GM12878 (cell line): ENCODE results near the gene SLC6A12. TPM values are rescaled to one million over a fixed set of nuclear protein-coding genes. Genes with fewer than 3 reads are reported as not detected.

Experiments used
- ATAC-seq: fragments of 200-7000 bp; cut with Tn5 transposase; 3 replicates; pipeline ENCODE4 v1.9.1; 2020; ENCODE audit warnings: mild to moderate bottlenecking, moderate library complexity
- BruUV-seq: library from RNA; stranded (reverse); fragments of 400-500 nt; replicated peaks from 2 replicates; lab custom pipeline; 2021; lab: Mats Ljungman, UMichigan
- CTCF ChIA-PET: fragments of 300-600 bp; sonication (Branson Sonifier 250); formaldehyde crosslinking; extraction: SDS; loops from one replicate; lab custom pipeline; 2021; ENCODE audit warnings: inconsistent platforms; lab: Yijun Ruan, JAX
- POLR2A ChIA-PET: fragments of 350-600 bp; formaldehyde crosslinking; extraction: SDS; loops from one replicate; lab custom pipeline; 2021; ENCODE audit warnings: inconsistent platforms; lab: Charles Lee
- RAD21 ChIA-PET: fragments of 300-600 bp; sonication (Branson Sonifier 250); formaldehyde crosslinking; loops from one replicate; lab custom pipeline; 2023; ENCODE audit warnings: antibody characterized with exemption; ENCODE audit not compliant: unreplicated experiment; lab: Charles Lee
- SMC1A ChIA-PET: fragments of 300-600 bp; sonication (Branson Sonifier 250); formaldehyde crosslinking; loops from one replicate; lab custom pipeline; 2023; ENCODE audit not compliant: unreplicated experiment, uncharacterized antibody; lab: Charles Lee
- DNase-seq: peaks from one replicate; pipeline ENCODE4 v3.0.0-alpha.2; 2011; ENCODE audit warnings: low read depth, low spot score
- FAIRE-seq: peaks from 3 replicates; lab custom pipeline; 2011; peaks lifted over from hg19 to GRCh38; lab: Jason Lieb, UNC
- H2AFZ ChIP-seq: 2 replicates; pipeline ENCODE4 v1.6.0; 2011; ENCODE audit warnings: low read depth, low read length, control low read depth; ENCODE audit not compliant: control insufficient read depth
- H3K27ac ChIP-seq: 2 replicates; pipeline ENCODE4 v1.5.1; 2011; ENCODE audit warnings: control low read depth; ENCODE audit not compliant: control insufficient read depth, insufficient read depth
- H3K27me3 ChIP-seq, 2 experiments: replicated peaks in 1 of 2; 2 replicates each; pipeline versions ENCODE4 v1.6.0 to v1.6.1; 2011; ENCODE audit warnings: low read length in 1 of 2; ENCODE audit not compliant: control insufficient read depth in 2 of 2, insufficient read depth in 2 of 2
- H3K36me3 ChIP-seq, 2 experiments: 2 replicates each; pipeline ENCODE4 v1.5.1; 2011; ENCODE audit warnings: low read length in 1 of 2; ENCODE audit not compliant: control insufficient read depth in 2 of 2, insufficient read depth in 2 of 2
- H3K4me1 ChIP-seq: 2 replicates; pipeline ENCODE4 v1.6.1; 2011; ENCODE audit warnings: mild to moderate bottlenecking, low read length, moderate library complexity, mixed read lengths; ENCODE audit not compliant: control insufficient read depth, insufficient read depth
- H3K4me2 ChIP-seq: 2 replicates; pipeline ENCODE4 v1.6.0; 2011; ENCODE audit warnings: control low read depth; ENCODE audit not compliant: control insufficient read depth, insufficient read depth
- H3K4me3 ChIP-seq: fragments of 200-600 bp; sonication (generic); 2 replicates; pipeline ENCODE4 v1.5.1; 2016
- H3K79me2 ChIP-seq: 2 replicates; pipeline ENCODE4 v1.6.0; 2011; ENCODE audit warnings: low read length; ENCODE audit not compliant: control insufficient read depth, insufficient read depth
- H3K9ac ChIP-seq: 2 replicates; pipeline ENCODE4 v1.8.0; 2011; ENCODE audit warnings: low read length, control low read depth, mixed read lengths; ENCODE audit not compliant: control insufficient read depth, insufficient read depth
- H3K9me3 ChIP-seq: replicated peaks from 3 replicates; pipeline ENCODE4 v1.5.1; 2011; ENCODE audit warnings: mild to moderate bottlenecking, low read length; ENCODE audit not compliant: control insufficient read depth, insufficient read depth
- H4K20me1 ChIP-seq: 2 replicates; pipeline ENCODE4 v1.6.0; 2011; ENCODE audit not compliant: control insufficient read depth, insufficient read depth
- EGR1 ChIP-seq, 2 experiments: IDR thresholded peaks; 1 replicate in 1 of 2; 2 replicates in 1 of 2; pipeline ENCODE4 v1.6.1; 2011 to 2012; ENCODE audit warnings: low read depth in 2 of 2, low read length in 2 of 2, borderline replicate concordance in 1 of 2, mild to moderate bottlenecking in 1 of 2, moderate library complexity in 1 of 2
- KAT2A ChIP-seq: conservative IDR thresholded peaks from 2 replicates; pipeline ENCODE4 v1.6.1; 2011; ENCODE audit warnings: low read depth, low read length; ENCODE audit not compliant: control insufficient read depth
- SP1 ChIP-seq: IDR thresholded peaks from one replicate; pipeline ENCODE4 v1.6.1; 2011; ENCODE audit warnings: low read depth, low read length
- WGBS: methylation state at CpG from one replicate; pipeline ENCODE4 v1.1.6; 2016; ENCODE audit warnings: low lambda C conversion rate; ENCODE audit not compliant: insufficient replicate concordance, insufficient coverage; ENCODE audit errors: missing lambda C conversion rate; 5-methylcytosine and 5-hydroxymethylcytosine counted together
- in situ Hi-C: fragments of 300-500 bp; cut with MboI; formaldehyde crosslinking; loops from 9 replicates; pipeline ENCODE4 v1.14.3; 2018; ENCODE audit warnings: mixed read lengths
- intact Hi-C: fragments of 100-400 bp; cut with micrococcal nuclease; formaldehyde crosslinking; loops from one replicate; pipeline ENCODE4 v1.14.2; 2022; ENCODE audit not compliant: unreplicated experiment
- polyA plus RNA-seq, 11 experiments: library from polyadenylated mRNA; depleted of rRNA in 4 of 11; unstranded in 6 of 11; stranded (reverse) in 5 of 11; fragments of >200 nt; fragmentation: Nextera tagmentation in 4 of 11; fragmentation: Illumina TruSeq in 1 of 11; extraction: Ambion mirVana in 4 of 11; extraction: Trizol in 1 of 11; gene quantifications; 1 replicate in 1 of 11; 2 replicates in 10 of 11; pipeline versions ENCODE4 v1.2.1 to v1.2.3, GENCODE V29; 2011 to 2016; ENCODE audit warnings: inconsistent platforms in 2 of 11, missing spikeins in 2 of 11, low read depth in 1 of 11
- total RNA-seq, 4 experiments: library from RNA; depleted of rRNA in 3 of 4; stranded (reverse); fragments of >200 nt in 3 of 4; fragmentation: Illumina TruSeq in 1 of 4; extraction: Trizol in 1 of 4; gene quantifications; 2 replicates each; pipeline versions ENCODE4 v1.2.1 to v1.2.3, GENCODE V29; 2013 to 2021
- TF ChIP-seq, protein P1 (sequence below): fragments of 450-650 bp; IDR thresholded peaks from 2 replicates; pipeline ENCODE4 v1.6.1; 2017; ENCODE audit warnings: antibody characterized with exemption, mild to moderate bottlenecking, moderate library complexity
- TF ChIP-seq, protein P2 (sequence below): fragments of 450-650 bp; IDR thresholded peaks from 2 replicates; pipeline ENCODE4 v1.6.1; 2018; ENCODE audit warnings: mild to moderate bottlenecking, low read depth, moderate library complexity; ENCODE audit not compliant: partially characterized antibody
- TF ChIP-seq, protein P3 (sequence below): fragments of 450-650 bp; formaldehyde crosslinking; IDR thresholded peaks from 2 replicates; pipeline ENCODE4 v1.4.0; 2022; ENCODE audit warnings: mild to moderate bottlenecking, moderate library complexity
- TF ChIP-seq, protein P4 (sequence below): IDR thresholded peaks from 2 replicates; pipeline ENCODE4 v1.6.1; 2011; ENCODE audit warnings: low read depth, mild to moderate bottlenecking, low read length, moderate library complexity, borderline replicate concordance; ENCODE audit errors: extremely low read depth
- TF ChIP-seq, protein P5 (sequence below): fragments of 450-650 bp; IDR thresholded peaks from 2 replicates; pipeline ENCODE4 v1.6.1; 2016; ENCODE audit warnings: mild to moderate bottlenecking

Gene SLC6A12
- total and polyA plus RNA-seq, 10 of the 15 experiments (the other 5 are each of a cell fraction or from before 2014, with no cell fraction given): 0.06 to 0.11 (median 0.07) TPM; not detected in 7

DNA sequence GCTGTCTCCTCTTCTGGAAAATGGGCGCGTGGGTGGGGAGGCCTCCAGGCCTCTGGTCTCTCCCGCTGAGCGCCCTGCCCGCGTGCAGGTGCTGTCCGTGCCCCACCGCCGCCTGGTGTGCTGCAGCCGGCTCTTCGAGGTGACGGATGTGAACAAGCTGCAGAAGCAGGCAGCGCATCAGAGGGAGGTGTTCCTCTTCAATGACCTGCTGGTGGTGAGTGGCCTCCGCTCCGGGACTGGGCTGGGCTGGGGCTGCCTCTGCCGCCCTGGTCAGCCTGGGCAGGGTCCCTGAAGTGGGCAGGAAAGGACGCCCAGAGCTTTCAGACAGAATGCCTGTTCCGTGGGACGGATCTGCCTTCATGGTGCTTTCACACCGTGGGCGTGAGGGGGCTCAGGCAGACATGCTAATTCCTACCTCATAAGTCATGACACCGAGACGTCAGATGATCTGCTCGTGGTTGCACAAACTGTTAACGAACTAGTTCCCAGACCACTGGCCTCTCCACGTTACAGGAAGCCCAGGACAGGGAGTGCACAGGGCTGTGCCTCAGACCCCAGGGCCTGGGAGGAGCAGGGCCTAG, 50.5 kb downstream of the SLC6A12 start (continued):
- TF ChIP-seq, protein P1, sequence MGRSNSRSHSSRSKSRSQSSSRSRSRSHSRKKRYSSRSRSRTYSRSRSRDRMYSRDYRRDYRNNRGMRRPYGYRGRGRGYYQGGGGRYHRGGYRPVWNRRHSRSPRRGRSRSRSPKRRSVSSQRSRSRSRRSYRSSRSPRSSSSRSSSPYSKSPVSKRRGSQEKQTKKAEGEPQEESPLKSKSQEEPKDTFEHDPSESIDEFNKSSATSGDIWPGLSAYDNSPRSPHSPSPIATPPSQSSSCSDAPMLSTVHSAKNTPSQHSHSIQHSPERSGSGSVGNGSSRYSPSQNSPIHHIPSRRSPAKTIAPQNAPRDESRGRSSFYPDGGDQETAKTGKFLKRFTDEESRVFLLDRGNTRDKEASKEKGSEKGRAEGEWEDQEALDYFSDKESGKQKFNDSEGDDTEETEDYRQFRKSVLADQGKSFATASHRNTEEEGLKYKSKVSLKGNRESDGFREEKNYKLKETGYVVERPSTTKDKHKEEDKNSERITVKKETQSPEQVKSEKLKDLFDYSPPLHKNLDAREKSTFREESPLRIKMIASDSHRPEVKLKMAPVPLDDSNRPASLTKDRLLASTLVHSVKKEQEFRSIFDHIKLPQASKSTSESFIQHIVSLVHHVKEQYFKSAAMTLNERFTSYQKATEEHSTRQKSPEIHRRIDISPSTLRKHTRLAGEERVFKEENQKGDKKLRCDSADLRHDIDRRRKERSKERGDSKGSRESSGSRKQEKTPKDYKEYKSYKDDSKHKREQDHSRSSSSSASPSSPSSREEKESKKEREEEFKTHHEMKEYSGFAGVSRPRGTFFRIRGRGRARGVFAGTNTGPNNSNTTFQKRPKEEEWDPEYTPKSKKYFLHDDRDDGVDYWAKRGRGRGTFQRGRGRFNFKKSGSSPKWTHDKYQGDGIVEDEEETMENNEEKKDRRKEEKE: no peak
- TF ChIP-seq KAT2A: no peak
- TF ChIP-seq, all 136 proteins: peak for 0

DNA sequence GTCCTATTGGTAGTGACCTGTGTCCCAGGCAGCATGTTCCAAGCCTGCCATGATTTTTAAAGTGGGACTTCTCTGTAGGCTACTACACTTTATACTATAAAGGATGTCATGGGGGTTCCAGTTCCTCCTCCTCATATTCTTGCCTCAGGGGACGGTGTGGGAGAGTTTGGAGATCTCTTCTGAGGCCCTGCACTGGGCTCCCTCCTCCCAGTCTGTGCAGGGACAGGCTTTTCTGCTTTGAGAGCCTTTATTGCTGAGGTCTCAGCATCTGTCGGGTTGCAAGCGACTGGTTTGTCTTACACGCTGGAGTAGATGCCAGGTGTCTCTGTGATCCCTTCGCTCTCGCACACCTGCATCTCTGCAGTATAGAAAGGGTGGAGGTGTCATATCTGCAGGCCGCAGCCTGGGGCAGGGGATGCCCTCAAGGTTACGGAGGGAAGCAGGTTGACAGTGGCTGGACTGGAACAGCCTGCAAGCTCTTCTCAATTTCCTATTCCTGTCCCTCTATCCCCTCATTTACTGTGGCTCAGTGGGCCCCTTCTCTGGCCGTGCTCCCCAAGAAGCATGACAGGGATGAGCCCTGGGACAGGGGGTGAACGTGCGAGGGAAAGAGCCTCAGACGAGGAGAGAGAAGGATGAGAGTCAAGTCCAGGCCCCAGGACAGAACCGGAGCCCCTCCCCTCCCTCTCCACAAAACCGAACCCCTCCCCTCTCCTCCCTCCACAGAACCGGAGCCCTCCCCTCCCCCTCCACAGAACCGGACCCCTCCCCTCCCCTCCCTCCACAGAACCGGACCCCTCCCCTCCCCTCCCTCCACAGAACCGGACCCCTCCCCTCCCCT, 51.3 kb downstream of the SLC6A12 start:
- H2AFZ ChIP-seq: no peak overlapping the region
- no peaks in the 10 kb centered on the region for H3K9me3 ChIP-seq
- SMC1A ChIA-PET: no interaction called here
- CTCF ChIA-PET: no interaction called here
- no peak overlapping the region for H3K9ac ChIP-seq
- no peaks in the 10 kb centered on the region for H4K20me1 ChIP-seq
- FAIRE-seq (no peak), ATAC-seq (no peak), DNase-seq (no peak)
- H3K27ac ChIP-seq: no peak overlapping the region
- no TSS peak for BruUV-seq
- in situ Hi-C loops (no loop called here), intact Hi-C loops (no loop called here)
- POLR2A ChIA-PET: no interaction called here
- no peaks in the 10 kb centered on the region for H3K79me2 ChIP-seq
- RAD21 ChIA-PET: no interaction called here
- H3K27me3 ChIP-seq: no peaks in the 10 kb centered on the region
- H3K4me1 ChIP-seq: peaks cover 4% of the 10 kb centered on the region; the same call in 1 of the 2 replicates
- no peaks in the 10 kb centered on the region for H3K36me3 ChIP-seq
- H3K4me2 ChIP-seq: no peak overlapping the region
- no peak overlapping the region for H3K4me3 ChIP-seq
- WGBS: 70% methylated on average over 12 of the region's 18 CpGs
- TF ChIP-seq EGR1 (IDR thresholded peaks at IDR 0.05; ENCODE audit: borderline replicate concordance in 1 of 2, low read depth in 2 of 2, low read length in 2 of 2) (no peak), SP1 (no peak)
- TF ChIP-seq, protein P2, sequence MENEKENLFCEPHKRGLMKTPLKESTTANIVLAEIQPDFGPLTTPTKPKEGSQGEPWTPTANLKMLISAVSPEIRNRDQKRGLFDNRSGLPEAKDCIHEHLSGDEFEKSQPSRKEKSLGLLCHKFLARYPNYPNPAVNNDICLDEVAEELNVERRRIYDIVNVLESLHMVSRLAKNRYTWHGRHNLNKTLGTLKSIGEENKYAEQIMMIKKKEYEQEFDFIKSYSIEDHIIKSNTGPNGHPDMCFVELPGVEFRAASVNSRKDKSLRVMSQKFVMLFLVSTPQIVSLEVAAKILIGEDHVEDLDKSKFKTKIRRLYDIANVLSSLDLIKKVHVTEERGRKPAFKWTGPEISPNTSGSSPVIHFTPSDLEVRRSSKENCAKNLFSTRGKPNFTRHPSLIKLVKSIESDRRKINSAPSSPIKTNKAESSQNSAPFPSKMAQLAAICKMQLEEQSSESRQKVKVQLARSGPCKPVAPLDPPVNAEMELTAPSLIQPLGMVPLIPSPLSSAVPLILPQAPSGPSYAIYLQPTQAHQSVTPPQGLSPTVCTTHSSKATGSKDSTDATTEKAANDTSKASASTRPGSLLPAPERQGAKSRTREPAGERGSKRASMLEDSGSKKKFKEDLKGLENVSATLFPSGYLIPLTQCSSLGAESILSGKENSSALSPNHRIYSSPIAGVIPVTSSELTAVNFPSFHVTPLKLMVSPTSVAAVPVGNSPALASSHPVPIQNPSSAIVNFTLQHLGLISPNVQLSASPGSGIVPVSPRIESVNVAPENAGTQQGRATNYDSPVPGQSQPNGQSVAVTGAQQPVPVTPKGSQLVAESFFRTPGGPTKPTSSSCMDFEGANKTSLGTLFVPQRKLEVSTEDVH: no peak
- TF ChIP-seq, protein P3, sequence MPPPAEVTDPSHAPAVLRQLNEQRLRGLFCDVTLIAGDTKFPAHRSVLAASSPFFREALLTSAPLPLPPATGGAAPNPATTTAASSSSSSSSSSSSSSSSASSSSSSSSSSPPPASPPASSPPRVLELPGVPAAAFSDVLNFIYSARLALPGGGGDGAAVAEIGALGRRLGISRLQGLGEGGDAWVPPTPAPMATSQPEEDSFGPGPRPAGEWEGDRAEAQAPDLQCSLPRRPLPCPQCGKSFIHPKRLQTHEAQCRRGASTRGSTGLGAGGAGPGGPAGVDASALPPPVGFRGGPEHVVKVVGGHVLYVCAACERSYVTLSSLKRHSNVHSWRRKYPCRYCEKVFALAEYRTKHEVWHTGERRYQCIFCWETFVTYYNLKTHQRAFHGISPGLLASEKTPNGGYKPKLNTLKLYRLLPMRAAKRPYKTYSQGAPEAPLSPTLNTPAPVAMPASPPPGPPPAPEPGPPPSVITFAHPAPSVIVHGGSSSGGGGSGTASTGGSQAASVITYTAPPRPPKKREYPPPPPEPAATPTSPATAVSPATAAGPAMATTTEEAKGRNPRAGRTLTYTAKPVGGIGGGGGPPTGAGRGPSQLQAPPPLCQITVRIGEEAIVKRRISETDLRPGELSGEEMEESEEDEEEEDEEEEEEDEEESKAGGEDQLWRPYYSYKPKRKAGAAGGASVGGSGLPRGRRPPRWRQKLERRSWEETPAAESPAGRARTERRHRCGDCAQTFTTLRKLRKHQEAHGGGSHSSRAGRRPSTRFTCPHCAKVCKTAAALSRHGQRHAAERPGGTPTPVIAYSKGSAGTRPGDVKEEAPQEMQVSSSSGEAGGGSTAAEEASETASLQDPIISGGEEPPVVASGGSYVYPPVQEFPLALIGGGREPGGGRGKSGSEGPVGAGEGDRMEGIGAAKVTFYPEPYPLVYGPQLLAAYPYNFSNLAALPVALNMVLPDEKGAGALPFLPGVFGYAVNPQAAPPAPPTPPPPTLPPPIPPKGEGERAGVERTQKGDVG (CRISPR knock-in tag): no peak
- TF ChIP-seq, protein P4, sequence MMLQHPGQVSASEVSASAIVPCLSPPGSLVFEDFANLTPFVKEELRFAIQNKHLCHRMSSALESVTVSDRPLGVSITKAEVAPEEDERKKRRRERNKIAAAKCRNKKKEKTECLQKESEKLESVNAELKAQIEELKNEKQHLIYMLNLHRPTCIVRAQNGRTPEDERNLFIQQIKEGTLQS: no peak
- TF ChIP-seq, protein P5, sequence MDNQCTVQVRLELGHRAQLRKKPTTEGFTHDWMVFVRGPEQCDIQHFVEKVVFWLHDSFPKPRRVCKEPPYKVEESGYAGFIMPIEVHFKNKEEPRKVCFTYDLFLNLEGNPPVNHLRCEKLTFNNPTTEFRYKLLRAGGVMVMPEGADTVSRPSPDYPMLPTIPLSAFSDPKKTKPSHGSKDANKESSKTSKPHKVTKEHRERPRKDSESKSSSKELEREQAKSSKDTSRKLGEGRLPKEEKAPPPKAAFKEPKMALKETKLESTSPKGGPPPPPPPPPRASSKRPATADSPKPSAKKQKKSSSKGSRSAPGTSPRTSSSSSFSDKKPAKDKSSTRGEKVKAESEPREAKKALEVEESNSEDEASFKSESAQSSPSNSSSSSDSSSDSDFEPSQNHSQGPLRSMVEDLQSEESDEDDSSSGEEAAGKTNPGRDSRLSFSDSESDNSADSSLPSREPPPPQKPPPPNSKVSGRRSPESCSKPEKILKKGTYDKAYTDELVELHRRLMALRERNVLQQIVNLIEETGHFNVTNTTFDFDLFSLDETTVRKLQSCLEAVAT: no peak
